K562 (cell line): ENCODE measurements around the gene NOVA1. TPM values are rescaled to one million over a fixed set of nuclear protein-coding genes. Genes with fewer than 3 reads are reported as not detected.

ENCODE experiments used
- ATAC-seq: fragments of 200-7000 bp; cut with Tn5 transposase; 3 replicates; pipeline ENCODE4 v1.9.1; 2020; ENCODE audit warnings: moderate library complexity
- BruUV-seq: library from RNA; stranded (reverse); fragments of 400-500 nt; replicated peaks from 2 replicates; lab custom pipeline; 2021; lab: Mats Ljungman, UMichigan
- CTCF ChIA-PET: fragments of 300-600 bp; formaldehyde crosslinking; extraction: SDS; loops from one replicate; lab custom pipeline; 2021; ENCODE audit warnings: low intra/inter-chr PET ratio; lab: Yijun Ruan, JAX
- POLR2A ChIA-PET: fragments of 300-600, 350-650 bp; sonication (Branson Sonifier 250); formaldehyde crosslinking; extraction: SDS; loops from one replicate; lab custom pipeline; 2021; ENCODE audit warnings: antibody characterized with exemption, inconsistent platforms; lab: Yijun Ruan, JAX
- DNase-seq, 4 experiments: peaks; one replicate each; pipeline versions ENCODE4 v3.0.0 to v3.0.0-alpha.2; 2011 to 2018; ENCODE audit warnings: low spot score in 3 of 4, mixed read lengths in 3 of 4; ENCODE audit errors: extremely low read depth in 1 of 4
- FAIRE-seq: peaks from 2 replicates; lab custom pipeline; 2011; peaks lifted over from hg19 to GRCh38; lab: Jason Lieb, UNC
- H2AFZ ChIP-seq: 2 replicates; pipeline ENCODE4 v1.6.0; 2011; ENCODE audit warnings: low read depth, low read length, control low read depth, inconsistent platforms
- H3K27ac ChIP-seq: fragments of 200-600 bp; 3 replicates; pipeline ENCODE4 v1.8.0; 2011; ENCODE audit warnings: low read depth, mild to moderate bottlenecking, control low read depth, inconsistent platforms, low read length, moderate library complexity, mixed read lengths; ENCODE audit errors: extremely low read depth
- H3K27me3 ChIP-seq, 2 experiments: fragments of 300-600 bp in 1 of 2; 2 replicates in 1 of 2; 3 replicates in 1 of 2; pipeline versions ENCODE4 v1.6.0 to v1.8.0; 2011; ENCODE audit warnings: inconsistent platforms in 2 of 2, low read length in 2 of 2, mild to moderate bottlenecking in 1 of 2, mixed read lengths in 1 of 2, moderate library complexity in 1 of 2; ENCODE audit not compliant: control insufficient read depth in 2 of 2, insufficient read depth in 2 of 2
- H3K36me3 ChIP-seq: fragments of 300-600 bp; 3 replicates; pipeline ENCODE4 v1.8.0; 2011; ENCODE audit warnings: mild to moderate bottlenecking, low read length, inconsistent platforms; ENCODE audit not compliant: control insufficient read depth, insufficient read depth
- H3K4me1 ChIP-seq, 2 experiments: fragments of 200-600 bp in 1 of 2; replicated peaks in 1 of 2; 2 replicates in 1 of 2; 3 replicates in 1 of 2; pipeline versions ENCODE4 v1.5.1 to v1.8.0; 2011; ENCODE audit warnings: inconsistent platforms in 2 of 2, low read length in 2 of 2, mild to moderate bottlenecking in 1 of 2, mixed read lengths in 1 of 2, moderate library complexity in 1 of 2; ENCODE audit not compliant: control insufficient read depth in 2 of 2, insufficient read depth in 2 of 2
- H3K4me2 ChIP-seq: 2 replicates; pipeline ENCODE4 v1.6.1; 2011; ENCODE audit warnings: low read length, control low read depth, inconsistent platforms, mixed read lengths; ENCODE audit not compliant: insufficient read depth
- H3K4me3 ChIP-seq: fragments of 200-600 bp; sonication (generic), shearing (Covaris generic); 2 replicates; pipeline ENCODE4 v1.5.1; 2016; ENCODE audit warnings: control low read depth, inconsistent platforms
- H3K79me2 ChIP-seq: fragments of 200-600 bp; 3 replicates; pipeline ENCODE4 v1.8.0; 2011; ENCODE audit warnings: low read length, inconsistent platforms; ENCODE audit not compliant: control insufficient read depth, insufficient read depth
- H3K9ac ChIP-seq, 2 experiments: 2 replicates each; pipeline versions ENCODE4 v1.6.0 to v1.6.1; 2011; ENCODE audit warnings: low read depth in 2 of 2, low read length in 2 of 2, control low read depth in 1 of 2, inconsistent platforms in 1 of 2, mild to moderate bottlenecking in 1 of 2, mixed read lengths in 1 of 2; ENCODE audit not compliant: insufficient read depth in 1 of 2
- H3K9me1 ChIP-seq: one replicate; pipeline ENCODE4 v1.6.0; 2011; ENCODE audit warnings: inconsistent platforms, mild to moderate bottlenecking, low read length, moderate library complexity; ENCODE audit not compliant: control insufficient read depth, insufficient read depth
- H3K9me3 ChIP-seq: replicated peaks from 2 replicates; pipeline ENCODE4 v1.5.1; 2011; ENCODE audit warnings: low read depth, low read length, inconsistent platforms; ENCODE audit not compliant: control insufficient read depth, insufficient read depth
- H4K20me1 ChIP-seq: replicated peaks from 2 replicates; pipeline ENCODE4 v1.6.1; 2011; ENCODE audit warnings: low read length, inconsistent platforms, mixed read lengths; ENCODE audit not compliant: control insufficient read depth, insufficient read depth
- FOXJ2 ChIP-seq: fragments of 200-800 bp; sonication (Bioruptor generic); IDR thresholded peaks from 2 replicates; pipeline ENCODE4 v1.6.1; 2016; ENCODE audit warnings: missing genetic modification characterization, missing compliant biosample characterization
- FOXK1 ChIP-seq: sonication (generic); formaldehyde crosslinking; IDR thresholded peaks from 2 replicates; pipeline ENCODE4 v1.8.0; 2022; ENCODE audit warnings: missing genetic modification reagents, mild to moderate bottlenecking, borderline replicate concordance
- GABPB2 ChIP-seq: fragments of 250-450 bp; sonication (Bioruptor Pico); conservative IDR thresholded peaks from 2 replicates; pipeline ENCODE4 v1.5.1; 2021; ENCODE audit warnings: mild to moderate bottlenecking
- HSF4 ChIP-seq: fragments of 250-450 bp; sonication (Bioruptor Pico); IDR thresholded peaks from 2 replicates; pipeline ENCODE4 v2.1.2; 2022; ENCODE audit warnings: mild to moderate bottlenecking, moderate library complexity, borderline replicate concordance
- MCM2 ChIP-seq: fragments of 450-650 bp; IDR thresholded peaks from 2 replicates; pipeline ENCODE4 v1.6.1; 2017; ENCODE audit warnings: low read depth, mild to moderate bottlenecking
- NR4A1 ChIP-seq, 2 experiments: fragments of 250-450 bp in 1 of 2; fragments of 450-650 bp in 1 of 2; sonication (Bioruptor Pico) in 1 of 2; IDR thresholded peaks; 2 replicates each; pipeline versions ENCODE4 v1.4.0 to v1.6.1; 2016 to 2020; ENCODE audit warnings: mild to moderate bottlenecking in 2 of 2, missing compliant biosample characterization in 1 of 2, missing genetic modification characterization in 1 of 2, moderate library complexity in 1 of 2
- SRF ChIP-seq, 2 experiments: fragments of 250-450, 450-650 bp in 1 of 2; sonication (Bioruptor Pico) in 1 of 2; sonication (generic) in 1 of 2; formaldehyde crosslinking; IDR thresholded peaks; 2 replicates each; pipeline versions ENCODE4 v1.5.0 to v1.5.1; 2020 to 2022; ENCODE audit warnings: mild to moderate bottlenecking in 1 of 2, missing genetic modification reagents in 1 of 2
- TRIM24 ChIP-seq, 2 experiments: fragments of 450-650 bp; IDR thresholded peaks; 2 replicates each; pipeline ENCODE4 v1.6.1; 2016
- ZNF12 ChIP-seq: sonication (generic); formaldehyde crosslinking; IDR thresholded peaks from 2 replicates; pipeline ENCODE4 v1.4.0; 2020; ENCODE audit warnings: mild to moderate bottlenecking, missing genetic modification reagents
- ZSCAN32 ChIP-seq: fragments of 450-650 bp; formaldehyde crosslinking; IDR thresholded peaks from 2 replicates; pipeline ENCODE4 v1.4.0; 2020; ENCODE audit warnings: mild to moderate bottlenecking, moderate library complexity
- WGBS: fragments of 100-300 bp; shearing (Covaris generic); methylation state at CpG from one replicate; pipeline ENCODE4 v1.1.6; 2016; ENCODE audit warnings: low coverage, mixed read lengths; ENCODE audit not compliant: insufficient coverage; ENCODE audit errors: missing lambda C conversion rate; 5-methylcytosine and 5-hydroxymethylcytosine counted together
- in situ Hi-C: fragments of 300-500 bp; cut with MboI; formaldehyde crosslinking; loops from 4 replicates; pipeline ENCODE4 v1.15.0; 2018; ENCODE audit warnings: inconsistent platforms, mixed read lengths
- intact Hi-C: fragments of 100-400 bp; cut with micrococcal nuclease; formaldehyde crosslinking; loops from 2 replicates; pipeline ENCODE4 v1.14.2; 2022
- polyA plus RNA-seq, 8 experiments: library from polyadenylated mRNA; depleted of rRNA in 4 of 8; stranded (reverse) in 5 of 8; unstranded in 3 of 8; fragments of >200 nt; fragmentation: Nextera tagmentation in 2 of 8; fragmentation: Illumina TruSeq in 1 of 8; extraction: Ambion mirVana in 2 of 8; extraction: Trizol in 1 of 8; gene quantifications; 2 replicates each; pipeline versions ENCODE4 v1.2.1 to v1.2.3, GENCODE V29; 2011 to 2014; ENCODE audit warnings: inconsistent platforms in 1 of 8, missing spikeins in 1 of 8
- total RNA-seq, 7 experiments: library from RNA; depleted of rRNA in 6 of 7; stranded (reverse); fragments of >200 nt in 6 of 7; fragmentation: Illumina TruSeq in 2 of 7; extraction: Trizol in 2 of 7; gene quantifications; 2 replicates each; pipeline versions ENCODE4 v1.2.1 to v1.2.3, GENCODE V29; 2011 to 2021; ENCODE audit warnings: low replicate concordance in 1 of 7
- TF ChIP-seq, protein P1 (sequence below): fragments of 250-450 bp; sonication (Bioruptor Pico); IDR thresholded peaks from 2 replicates; pipeline ENCODE4 v1.6.1; 2021; ENCODE audit warnings: mild to moderate bottlenecking
- TF ChIP-seq, protein P2 (sequence below): fragments of 450-650 bp; IDR thresholded peaks from 2 replicates; pipeline ENCODE4 v1.6.1; 2016
- TF ChIP-seq, protein P3 (sequence below): sonication (generic); formaldehyde crosslinking; IDR thresholded peaks from 2 replicates; pipeline ENCODE4 v1.8.1; 2022; ENCODE audit warnings: missing genetic modification reagents
- TF ChIP-seq, protein P4 (sequence below), 2 experiments: fragments of 450-650 bp; IDR thresholded peaks; 2 replicates each; pipeline ENCODE4 v1.6.1; 2018; ENCODE audit warnings: mild to moderate bottlenecking in 2 of 2, low read depth in 1 of 2; ENCODE audit not compliant: partially characterized antibody in 2 of 2
- TF ChIP-seq, protein P5 (sequence below): fragments of 450-650 bp; IDR thresholded peaks from one replicate; pipeline ENCODE4 v1.6.1; 2018; ENCODE audit warnings: mild to moderate bottlenecking, moderate library complexity; ENCODE audit not compliant: partially characterized antibody

NOVA1 gene
- total and polyA plus RNA-seq, 9 of the 15 experiments (the other 6 are each of a cell fraction or from before 2014, with no cell fraction given) = 0.01 TPM; not detected in 8

DNA sequence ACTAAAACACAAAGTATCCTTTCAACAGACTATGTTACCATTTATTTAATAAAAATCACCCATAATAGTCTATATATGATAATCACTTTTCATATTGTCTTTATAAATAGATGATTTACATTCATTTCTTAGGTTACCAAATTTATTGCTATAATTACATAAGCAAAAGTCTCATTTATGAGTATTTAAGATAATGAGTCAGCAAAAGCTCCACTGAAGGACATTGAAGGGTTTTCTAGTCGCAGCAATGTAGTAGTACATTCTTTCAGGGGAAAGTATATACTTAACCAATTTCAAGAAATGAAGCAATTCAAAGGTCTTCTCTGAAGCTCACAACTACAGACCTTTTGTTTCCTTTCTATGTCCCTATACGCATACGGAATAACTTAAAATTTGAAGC is 110.9 kb downstream of the NOVA1 start:
- no TSS peak for BruUV-seq
- WGBS = 30% methylated on average over 3 of the region's 3 CpGs
- intact Hi-C loops = no loop called here
- TF ChIP-seq NR4A1 (CRISPR knock-in tag; IDR thresholded peaks at IDR 0.05) = no peak
- no peak for TF ChIP-seq NR4A1 (tag; IDR thresholded peaks at IDR 0.05)
- TF ChIP-seq FOXK1 = no peak
- TF ChIP-seq, protein P1, sequence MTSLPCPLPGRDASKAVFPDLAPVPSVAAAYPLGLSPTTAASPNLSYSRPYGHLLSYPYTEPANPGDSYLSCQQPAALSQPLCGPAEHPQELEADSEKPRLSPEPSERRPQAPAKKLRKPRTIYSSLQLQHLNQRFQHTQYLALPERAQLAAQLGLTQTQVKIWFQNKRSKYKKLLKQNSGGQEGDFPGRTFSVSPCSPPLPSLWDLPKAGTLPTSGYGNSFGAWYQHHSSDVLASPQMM (CRISPR knock-in tag) = no peak
- TF ChIP-seq, protein P2, sequence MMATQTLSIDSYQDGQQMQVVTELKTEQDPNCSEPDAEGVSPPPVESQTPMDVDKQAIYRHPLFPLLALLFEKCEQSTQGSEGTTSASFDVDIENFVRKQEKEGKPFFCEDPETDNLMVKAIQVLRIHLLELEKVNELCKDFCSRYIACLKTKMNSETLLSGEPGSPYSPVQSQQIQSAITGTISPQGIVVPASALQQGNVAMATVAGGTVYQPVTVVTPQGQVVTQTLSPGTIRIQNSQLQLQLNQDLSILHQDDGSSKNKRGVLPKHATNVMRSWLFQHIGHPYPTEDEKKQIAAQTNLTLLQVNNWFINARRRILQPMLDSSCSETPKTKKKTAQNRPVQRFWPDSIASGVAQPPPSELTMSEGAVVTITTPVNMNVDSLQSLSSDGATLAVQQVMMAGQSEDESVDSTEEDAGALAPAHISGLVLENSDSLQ = no peak
- TF ChIP-seq HSF4 (CRISPR knock-in tag) = no peak
- no peak for TF ChIP-seq ZNF12 (CRISPR knock-in tag)
- TF ChIP-seq MCM2 = no peak
- TF ChIP-seq, protein P3, sequence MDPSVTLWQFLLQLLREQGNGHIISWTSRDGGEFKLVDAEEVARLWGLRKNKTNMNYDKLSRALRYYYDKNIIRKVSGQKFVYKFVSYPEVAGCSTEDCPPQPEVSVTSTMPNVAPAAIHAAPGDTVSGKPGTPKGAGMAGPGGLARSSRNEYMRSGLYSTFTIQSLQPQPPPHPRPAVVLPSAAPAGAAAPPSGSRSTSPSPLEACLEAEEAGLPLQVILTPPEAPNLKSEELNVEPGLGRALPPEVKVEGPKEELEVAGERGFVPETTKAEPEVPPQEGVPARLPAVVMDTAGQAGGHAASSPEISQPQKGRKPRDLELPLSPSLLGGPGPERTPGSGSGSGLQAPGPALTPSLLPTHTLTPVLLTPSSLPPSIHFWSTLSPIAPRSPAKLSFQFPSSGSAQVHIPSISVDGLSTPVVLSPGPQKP (CRISPR knock-in tag) = no peak
- no peak for TF ChIP-seq SRF (CRISPR knock-in tag; IDR thresholded peaks at IDR 0.05)
- TF ChIP-seq GABPB2 = no peak
- no peak for TF ChIP-seq TRIM24 (IDR thresholded peaks at IDR 0.05)
- TF ChIP-seq FOXJ2 (tag) = no peak
- TF ChIP-seq, protein P4, sequence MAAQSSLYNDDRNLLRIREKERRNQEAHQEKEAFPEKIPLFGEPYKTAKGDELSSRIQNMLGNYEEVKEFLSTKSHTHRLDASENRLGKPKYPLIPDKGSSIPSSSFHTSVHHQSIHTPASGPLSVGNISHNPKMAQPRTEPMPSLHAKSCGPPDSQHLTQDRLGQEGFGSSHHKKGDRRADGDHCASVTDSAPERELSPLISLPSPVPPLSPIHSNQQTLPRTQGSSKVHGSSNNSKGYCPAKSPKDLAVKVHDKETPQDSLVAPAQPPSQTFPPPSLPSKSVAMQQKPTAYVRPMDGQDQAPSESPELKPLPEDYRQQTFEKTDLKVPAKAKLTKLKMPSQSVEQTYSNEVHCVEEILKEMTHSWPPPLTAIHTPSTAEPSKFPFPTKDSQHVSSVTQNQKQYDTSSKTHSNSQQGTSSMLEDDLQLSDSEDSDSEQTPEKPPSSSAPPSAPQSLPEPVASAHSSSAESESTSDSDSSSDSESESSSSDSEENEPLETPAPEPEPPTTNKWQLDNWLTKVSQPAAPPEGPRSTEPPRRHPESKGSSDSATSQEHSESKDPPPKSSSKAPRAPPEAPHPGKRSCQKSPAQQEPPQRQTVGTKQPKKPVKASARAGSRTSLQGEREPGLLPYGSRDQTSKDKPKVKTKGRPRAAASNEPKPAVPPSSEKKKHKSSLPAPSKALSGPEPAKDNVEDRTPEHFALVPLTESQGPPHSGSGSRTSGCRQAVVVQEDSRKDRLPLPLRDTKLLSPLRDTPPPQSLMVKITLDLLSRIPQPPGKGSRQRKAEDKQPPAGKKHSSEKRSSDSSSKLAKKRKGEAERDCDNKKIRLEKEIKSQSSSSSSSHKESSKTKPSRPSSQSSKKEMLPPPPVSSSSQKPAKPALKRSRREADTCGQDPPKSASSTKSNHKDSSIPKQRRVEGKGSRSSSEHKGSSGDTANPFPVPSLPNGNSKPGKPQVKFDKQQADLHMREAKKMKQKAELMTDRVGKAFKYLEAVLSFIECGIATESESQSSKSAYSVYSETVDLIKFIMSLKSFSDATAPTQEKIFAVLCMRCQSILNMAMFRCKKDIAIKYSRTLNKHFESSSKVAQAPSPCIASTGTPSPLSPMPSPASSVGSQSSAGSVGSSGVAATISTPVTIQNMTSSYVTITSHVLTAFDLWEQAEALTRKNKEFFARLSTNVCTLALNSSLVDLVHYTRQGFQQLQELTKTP (IDR thresholded peaks at IDR 0.05; ENCODE audit: low read depth in 1 of 2, partially characterized antibody in 2 of 2) = no peak
- TF ChIP-seq, protein P5, sequence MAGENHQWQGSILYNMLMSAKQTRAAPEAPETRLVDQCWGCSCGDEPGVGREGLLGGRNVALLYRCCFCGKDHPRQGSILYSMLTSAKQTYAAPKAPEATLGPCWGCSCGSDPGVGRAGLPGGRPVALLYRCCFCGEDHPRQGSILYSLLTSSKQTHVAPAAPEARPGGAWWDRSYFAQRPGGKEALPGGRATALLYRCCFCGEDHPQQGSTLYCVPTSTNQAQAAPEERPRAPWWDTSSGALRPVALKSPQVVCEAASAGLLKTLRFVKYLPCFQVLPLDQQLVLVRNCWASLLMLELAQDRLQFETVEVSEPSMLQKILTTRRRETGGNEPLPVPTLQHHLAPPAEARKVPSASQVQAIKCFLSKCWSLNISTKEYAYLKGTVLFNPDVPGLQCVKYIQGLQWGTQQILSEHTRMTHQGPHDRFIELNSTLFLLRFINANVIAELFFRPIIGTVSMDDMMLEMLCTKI = no peak
- no peak for TF ChIP-seq ZSCAN32

More for the DNA sequence above, 110.9 kb downstream of the NOVA1 start:
- Histone ChIP-seq H4K20me1 (no peaks in the 10 kb centered on the region), H3K36me3 (no peaks in the 10 kb centered on the region), H3K4me2 (no peak overlapping the region), H3K27ac (no peak overlapping the region), H3K9me3 (no peaks in the 10 kb centered on the region; the same call in 1 of the 2 replicates), H3K27me3 (no peaks in the 10 kb centered on the region), H3K79me2 (no peaks in the 10 kb centered on the region), H3K9ac (no peak overlapping the region), H2AFZ (no peak overlapping the region), H3K9me1 (no peaks in the 10 kb centered on the region), H3K4me3 (no peak overlapping the region), H3K4me1 (no peaks in the 10 kb centered on the region)
- FAIRE-seq = no peak
- ChIA-PET CTCF (no interaction called here), POLR2A (no interaction called here)
- no peak for ATAC-seq
- in situ Hi-C loops = no loop called here
- DNase-seq = no peak
